Fibroblast of villous mesenchyme (primary cell): Measurements from ENCODE around the gene FAM162B. TPM values are rescaled to one million over a fixed set of nuclear protein-coding genes. Genes with fewer than 3 reads are reported as not detected.
A peak's percentile ranks its signal among the peaks of the same experiment; 100 is the strongest.
"Not testable (repeated sequence)": the region's sequence is repeated elsewhere in the genome, so short reads cannot be mapped to it uniquely, and the experiment has no call there.

ENCODE experiments used
- DNase-seq: peaks from one replicate; pipeline ENCODE4 v3.0.0-alpha.2; 2010; ENCODE audit warnings: low read depth
- H3K4me3 ChIP-seq: 2 replicates; pipeline ENCODE4 v1.5.1; 2011; ENCODE audit warnings: low read depth, mild to moderate bottlenecking, low read length
- CTCF ChIP-seq: IDR thresholded peaks from 2 replicates; pipeline ENCODE4 v1.5.1; 2012; ENCODE audit warnings: low read depth, mild to moderate bottlenecking, low read length; ENCODE audit not compliant: insufficient read depth
- total RNA-seq: library from RNA; depleted of rRNA; stranded (reverse); fragments of >200 nt; gene quantifications from 2 replicates; pipeline ENCODE4 v1.2.3, GENCODE V29; 2012

FAM162B gene
- total RNA-seq, 1 donor, result 3.9 TPM

- TF ChIP-seq CTCF, result no peak
- no peak for DNase-seq
- H3K4me3 ChIP-seq, result peak overlapping the region; percentile 60
These were observed 1.5 kb downstream of the FAM162B start for GRCh38 chr6:116763906-116764628.

GRCh38 chr6:116763048-116763447 is 2.5 kb downstream of the FAM162B start:
- TF ChIP-seq CTCF, result no peak
- DNase-seq, result no peak
- H3K4me3 ChIP-seq, result no peak overlapping the region

DNA sequence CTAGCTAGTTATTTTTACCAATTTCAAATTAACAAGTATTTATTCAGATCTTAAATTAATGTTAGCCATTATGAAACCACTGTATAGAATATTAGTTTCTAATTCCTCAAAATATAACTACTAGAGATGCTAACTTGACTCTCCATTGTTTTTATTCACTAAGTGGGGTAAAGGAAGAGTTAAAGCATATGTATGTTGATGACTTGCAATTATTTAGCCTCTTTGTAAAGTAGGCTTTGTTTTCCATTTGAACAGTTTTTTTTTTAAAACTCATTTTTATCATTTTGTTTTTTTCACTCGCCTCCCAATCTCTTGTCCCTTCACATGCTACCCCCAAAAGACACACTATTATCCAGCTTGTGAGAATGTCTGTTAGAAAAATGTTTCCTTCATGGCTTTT is 3.3 kb downstream of the FAM162B start:
- no peak for DNase-seq
- H3K4me3 ChIP-seq, result no peak overlapping the region
- no peak for TF ChIP-seq CTCF

GRCh38 chr6:116761779-116762178 is 3.7 kb downstream of the FAM162B start:
- no peak overlapping the region for H3K4me3 ChIP-seq
- TF ChIP-seq CTCF, result no peak
- no peak for DNase-seq

DNA sequence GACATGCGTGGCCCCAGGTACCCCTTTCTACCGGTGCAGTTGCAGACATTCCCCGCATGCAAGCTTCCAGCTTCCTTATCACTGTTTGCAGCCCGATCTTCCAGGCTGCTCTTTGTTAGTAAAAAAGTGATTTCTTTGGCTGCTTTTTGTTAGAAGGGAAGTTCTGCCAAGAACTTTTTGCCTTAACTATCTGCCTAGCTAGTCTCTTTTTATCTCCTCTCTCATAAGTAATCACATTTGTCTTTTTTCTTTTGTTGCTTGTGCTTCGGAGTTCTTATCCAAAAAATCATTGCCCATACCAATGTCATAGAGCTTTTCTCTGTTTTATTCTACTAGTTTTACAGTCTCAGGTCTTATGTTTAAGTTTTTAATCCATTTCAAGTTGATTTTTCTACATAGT is 20.3 kb downstream of the FAM162B start:
- no peak for TF ChIP-seq CTCF
- no peak overlapping the region for H3K4me3 ChIP-seq
- DNase-seq, result no peak

DNA sequence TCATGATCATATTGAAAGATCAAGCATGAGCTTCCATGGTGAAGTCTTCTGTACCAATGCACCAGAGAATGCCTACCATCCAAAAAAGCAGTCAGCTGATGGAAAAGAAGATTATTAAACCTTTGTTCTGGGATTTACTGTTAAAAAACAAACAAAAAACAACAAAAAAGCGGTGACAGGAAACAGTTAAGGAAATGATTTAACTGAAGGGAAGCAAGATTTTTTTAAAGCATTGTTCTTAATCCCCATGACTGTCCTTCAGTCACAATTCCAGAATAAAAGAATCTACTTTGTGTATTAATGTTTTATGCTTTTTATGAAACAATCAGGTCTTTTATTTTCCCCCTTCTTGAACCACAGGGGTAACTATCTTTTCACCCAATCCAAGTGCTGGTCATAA is 23.9 kb downstream of the FAM162B start:
- no peak for TF ChIP-seq CTCF

GRCh38 chr6:116740486-116740885 is 25.0 kb downstream of the FAM162B start:
- not testable (repeated sequence) for H3K4me3 ChIP-seq, DNase-seq

More for the DNA sequence above, 23.9 kb downstream of the FAM162B start:
- no peak overlapping the region for H3K4me3 ChIP-seq
- no peak for DNase-seq
